Adipose tissue (tissue), 3 donors: ENCODE measurements around the gene IQCB1. TPM values are rescaled to one million over a fixed set of nuclear protein-coding genes. Genes with fewer than 3 reads are reported as not detected.
"Not testable (repeated sequence)": the region's sequence is repeated elsewhere in the genome, so short reads cannot be mapped to it uniquely, and the experiment has no call there.

Experiments
- H3K27ac ChIP-seq: one replicate; pipeline ENCODE4 v1.5.1; 2013; ENCODE audit warnings: low read depth, low read length
- WGBS, 3 donors: extraction: QIAGEN DNeasy Blood & Tissue Kit; methylation state at CpG; one replicate each; pipeline ENCODE4 v1.1.7; 2013; 5-methylcytosine and 5-hydroxymethylcytosine counted together
- polyA plus RNA-seq, 3 donors: library from polyadenylated mRNA; stranded (reverse); fragments of 200-250 nt; gene quantifications; one replicate each; pipeline ENCODE4 v1.2.3, GENCODE V29; 2013
- donor health status: healthy with polysubstance abuse.
- donor health status: Bipolar disorder and iron deficiency.
- donor health status: healthy.

The IQCB1 gene
- 10 to 100 TPM in 1 of 3 donors, 1 to 10 TPM in 2; 7.9 to 12.7 (median 7.9) TPM for polyA plus RNA-seq

- H3K27ac ChIP-seq = peak within 1 kb of the TSS; percentile 35
- WGBS, 3 donors = 0% methylated on average over 54 of the region's 54 CpGs
Observed at GRCh38 chr3:121834671-121835464, at the start of gene IQCB1, which contains the start of gene EAF2. TSS of gene IQCB1 (minus strand) at chr3:121835060. CDS start at chr3:121828960, 6,100 bp downstream. TSS of gene EAF2 (plus strand) at chr3:121835209. CDS start at chr3:121835286, 77 bp downstream.

DNA sequence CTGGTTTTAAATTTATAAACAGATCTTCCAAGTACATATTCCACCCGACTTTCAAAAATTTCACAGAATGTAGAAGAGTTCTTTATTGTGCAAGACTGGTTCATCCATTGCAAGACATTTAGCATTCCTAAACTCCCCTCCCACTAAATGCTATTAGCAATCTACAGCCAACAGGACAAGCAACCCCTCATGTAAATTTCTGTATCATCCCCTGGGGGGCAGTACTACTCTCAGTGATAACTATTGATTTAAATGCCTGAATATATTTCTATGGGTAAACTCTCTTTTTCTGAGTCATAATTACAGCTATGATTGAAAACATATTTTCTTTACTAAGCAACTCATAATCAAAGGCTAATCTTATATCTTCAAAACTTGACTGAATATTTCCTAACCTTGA, 48.6 kb upstream of the IQCB1 start:
- no peak overlapping the region for H3K27ac ChIP-seq
- WGBS, 3 donors = 35 to 36% (median 35%) methylated on average over 1 of the region's 1 CpG

- whole genome bisulfite sequencing, 3 donors = 79 to 87% (median 79%) methylated on average over 1 of the region's 1 CpG
- H3K27ac ChIP-seq = no peak overlapping the region
Observed at GRCh38 chr3:121878411-121878810, 43.6 kb upstream of the IQCB1 start.

DNA sequence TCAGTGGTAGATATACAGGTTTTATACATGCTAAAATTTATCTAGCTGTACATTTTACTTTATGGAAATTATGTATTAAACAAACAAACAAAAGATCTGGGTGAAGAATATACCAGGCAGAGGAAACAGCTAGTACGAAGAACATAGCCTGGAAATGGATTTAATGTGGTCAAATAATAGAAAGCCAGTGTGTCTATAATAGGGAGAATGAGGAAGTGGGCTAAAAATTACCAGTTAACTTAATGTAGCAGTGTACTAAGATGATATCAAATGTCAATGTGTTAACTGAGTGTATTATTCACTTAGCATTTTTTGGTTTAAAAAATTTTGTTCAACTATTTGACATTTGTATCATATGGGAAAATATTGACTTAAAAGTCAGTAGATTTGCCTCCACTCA, 36.6 kb upstream of the IQCB1 start:
- H3K27ac ChIP-seq = no peak overlapping the region
- WGBS, 3 donors = 46 to 64% (median 47%) methylated on average over 1 of the region's 1 CpG

- H3K27ac ChIP-seq = no peak overlapping the region
Observed at GRCh38 chr3:121870717-121871116, 35.9 kb upstream of the IQCB1 start.

DNA sequence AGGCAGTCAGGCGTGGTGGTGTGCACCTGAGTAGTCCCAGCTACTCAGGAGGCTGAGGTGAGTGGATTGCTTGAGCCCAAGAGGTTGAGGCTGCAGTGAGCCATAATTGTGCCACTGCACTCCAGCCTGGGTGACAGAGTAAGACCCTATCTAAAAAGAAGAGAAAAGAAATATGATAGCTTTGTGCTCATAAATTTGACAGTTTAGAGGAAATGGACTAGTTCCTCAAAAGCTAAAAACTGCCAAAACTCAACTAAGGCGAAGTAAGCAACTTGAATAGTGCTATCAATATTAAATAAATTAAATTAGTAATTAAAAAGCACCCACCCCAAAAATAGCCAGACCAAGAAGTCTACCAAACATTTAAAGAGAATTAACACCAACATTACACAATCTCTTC, 34.9 kb upstream of the IQCB1 start:
- WGBS, 3 donors = 69 to 98% (median 69%) methylated on average over 2 of the region's 2 CpGs
- no peak overlapping the region for H3K27ac ChIP-seq

- H3K27ac ChIP-seq = no peak overlapping the region
Observed at GRCh38 chr3:121863801-121864200, 28.9 kb upstream of the IQCB1 start.

GRCh38 chr3:121863247-121863646, 28.4 kb upstream of the IQCB1 start:
- WGBS, 3 donors = 94 to 97% (median 95%) methylated on average over 9 of the region's 9 CpGs
- H3K27ac ChIP-seq = not testable (repeated sequence)

GRCh38 chr3:121857778-121858177, 22.9 kb upstream of the IQCB1 start:
- WGBS, 3 donors = 97 to 99% (median 99%) methylated on average over 3 to 4 of the region's 5 CpGs
- not testable (repeated sequence) for H3K27ac ChIP-seq

- 25 to 54% (median 51%) methylated on average over 5 of the region's 5 CpGs for WGBS, 3 donors
- H3K27ac ChIP-seq = no peak overlapping the region
Observed at GRCh38 chr3:121855555-121855954, 20.7 kb upstream of the IQCB1 start.

- no peak overlapping the region for H3K27ac ChIP-seq
- WGBS, 3 donors = 91 to 96% (median 93%) methylated on average over 2 of the region's 2 CpGs
Observed at GRCh38 chr3:121852256-121852655, 17.4 kb upstream of the IQCB1 start.

DNA sequence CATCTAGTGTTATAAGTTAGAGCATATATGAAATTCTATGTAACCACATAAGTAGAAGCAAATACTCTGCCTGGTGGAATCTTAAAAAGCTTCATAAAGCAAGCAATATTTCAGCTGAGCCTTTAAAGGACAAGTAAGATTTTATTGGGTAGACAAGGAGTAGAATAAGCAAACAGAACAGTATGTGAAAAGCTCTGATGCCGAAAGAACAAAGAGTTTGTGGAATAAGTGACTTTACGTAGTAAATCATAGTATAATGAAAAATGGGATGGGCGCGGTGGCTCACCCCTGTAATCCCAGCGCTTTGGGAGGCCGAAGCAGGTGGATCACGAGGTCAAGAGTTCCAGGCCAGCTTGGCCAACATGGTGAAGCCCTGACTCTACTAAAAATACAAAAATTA, 10.0 kb upstream of the IQCB1 start:
- no peak overlapping the region for H3K27ac ChIP-seq
- 94 to 98% (median 96%) methylated on average over 7 of the region's 7 CpGs for WGBS, 3 donors

DNA sequence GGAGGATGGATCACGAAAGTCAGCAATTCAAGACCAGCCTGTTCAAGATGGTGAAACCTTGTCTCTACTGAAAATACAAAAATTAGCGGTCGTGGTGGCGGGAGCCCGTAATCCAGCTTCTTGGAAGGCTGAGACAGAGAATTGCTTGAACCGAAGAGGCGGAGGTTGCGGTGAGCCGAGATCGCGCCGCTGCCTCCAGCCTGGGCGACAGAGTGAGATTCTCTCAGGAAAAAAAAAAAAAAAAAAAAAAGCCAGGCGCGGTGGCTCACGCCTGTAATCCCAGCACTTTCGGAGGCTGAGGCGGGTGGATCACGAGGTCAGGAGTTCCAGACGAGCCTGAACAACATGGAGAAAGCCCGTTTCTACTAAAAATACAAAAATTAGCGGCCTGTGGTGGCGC, 5.1 kb upstream of the IQCB1 start:
- 97 to 99% (median 97%) methylated on average over 23 of the region's 23 CpGs for WGBS, 3 donors

GRCh38 chr3:121836481-121836880, 1.6 kb upstream of the IQCB1 start:
- WGBS, 3 donors = 48 to 65% (median 59%) methylated on average over 3 of the region's 3 CpGs
- H3K27ac ChIP-seq = no peak overlapping the region

More for the DNA sequence above, 5.1 kb upstream of the IQCB1 start:
- no peak overlapping the region for H3K27ac ChIP-seq

DNA sequence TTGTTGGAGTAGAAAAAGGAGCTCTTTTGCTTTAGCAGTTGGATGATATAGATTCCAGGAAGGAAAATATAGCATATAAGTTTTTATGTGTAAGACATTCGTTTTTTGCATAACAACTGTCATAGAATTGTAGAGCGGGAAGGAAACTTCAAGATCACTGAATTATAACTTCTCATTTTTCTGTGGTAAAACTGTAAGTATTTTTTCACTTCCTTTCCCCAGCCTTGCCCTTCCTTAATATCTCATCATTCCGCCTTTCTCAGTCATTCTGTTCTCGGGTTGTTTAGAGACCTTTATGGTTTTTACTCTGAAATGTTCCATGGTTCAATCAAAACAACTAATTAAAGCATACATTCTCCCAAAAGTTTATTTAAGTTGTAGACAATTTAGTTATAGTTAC, 1.2 kb upstream of the IQCB1 start:
- H3K27ac ChIP-seq = no peak overlapping the region
- 43 to 48% (median 47%) methylated on average over 4 of the region's 4 CpGs for WGBS, 3 donors

GRCh38 chr3:121835465-121835801, 573 bp upstream of the IQCB1 start:
- H3K27ac ChIP-seq = no peak overlapping the region
- 0 to 1% (median 0%) methylated on average over 11 of the region's 11 CpGs for WGBS, 3 donors

GRCh38 chr3:121834157-121834670, 646 bp downstream of the IQCB1 start:
- H3K27ac ChIP-seq = peak overlapping the region; percentile 35
- 7 to 11% (median 9%) methylated on average over 15 of the region's 15 CpGs for WGBS, 3 donors

GRCh38 chr3:121822973-121823372, 11.9 kb downstream of the IQCB1 start:
- 93 to 99% (median 98%) methylated on average over 1 of the region's 1 CpG for WGBS, 3 donors
- H3K27ac ChIP-seq = no peak overlapping the region

GRCh38 chr3:121821421-121822199, 13.2 kb downstream of the IQCB1 start:
- no peak overlapping the region for H3K27ac ChIP-seq
- 81 to 88% (median 83%) methylated on average over 2 of the region's 2 CpGs for WGBS, 3 donors
